HCT116 (cell line): Measurements from ENCODE around the gene RAB3C. TPM values are rescaled to one million over a fixed set of nuclear protein-coding genes. Genes with fewer than 3 reads are reported as not detected.

Source experiments
- ATAC-seq: fragments of 200-7000 bp; cut with Tn5 transposase; 2 replicates; pipeline ENCODE4 v1.9.1; 2020; ENCODE audit warnings: mild to moderate bottlenecking, moderate library complexity
- BruUV-seq: library from RNA; stranded (reverse); fragments of 400-500 nt; replicated peaks from 2 replicates; lab custom pipeline; 2021; lab: Mats Ljungman, UMichigan
- CTCF ChIA-PET: fragments of 300-600 bp; sonication (Branson Sonifier 250); formaldehyde crosslinking; loops from one replicate; lab custom pipeline; 2021; ENCODE audit warnings: antibody characterized with exemption; lab: Charles Lee
- POLR2A ChIA-PET: fragments of 300-600, 350-600 bp; sonication (Branson Sonifier 250); formaldehyde crosslinking; loops from one replicate; lab custom pipeline; 2021; ENCODE audit warnings: antibody characterized with exemption; lab: Charles Lee
- RAD21 ChIA-PET, 2 experiments: fragments of 300-600 bp; sonication (Branson Sonifier 250); formaldehyde crosslinking; loops; one replicate each; lab custom pipeline; 2023; ENCODE audit warnings: low total read pairs in 2 of 2; ENCODE audit not compliant: uncharacterized antibody in 2 of 2, unreplicated experiment in 2 of 2, low non-redundant PET in 1 of 2; lab: Charles Lee
- DNase-seq: peaks from one replicate; pipeline ENCODE4 v3.0.0-alpha.2; 2010; ENCODE audit warnings: low read depth, low spot score
- H2AFZ ChIP-seq: fragments of 200-600 bp; shearing (Covaris generic), sonication (generic); 2 replicates; pipeline ENCODE4 v1.6.1; 2017; ENCODE audit warnings: low read depth, mixed run types, mixed read lengths, antibody characterized with exemption, low read length; ENCODE audit not compliant: poor library complexity, severe bottlenecking
- H3K27ac ChIP-seq: 2 replicates; pipeline ENCODE4 v1.5.1; 2012; ENCODE audit warnings: low read depth, low read length
- H3K27me3 ChIP-seq: fragments of 200-600 bp; sonication (generic); 2 replicates; pipeline ENCODE4 v1.6.1; 2016; ENCODE audit warnings: mixed run types, low read length, mixed read lengths; ENCODE audit not compliant: insufficient read depth
- H3K36me3 ChIP-seq, 2 experiments: fragments of 200-500 bp in 1 of 2; fragments of 200-600 bp in 1 of 2; sonication (Bioruptor generic) in 1 of 2; sonication (generic) in 1 of 2; 2 replicates each; pipeline versions ENCODE4 v1.5.1 to v1.6.1; 2014 to 2016; ENCODE audit warnings: low read length in 2 of 2, inconsistent platforms in 1 of 2, mixed read lengths in 1 of 2, mixed run types in 1 of 2; ENCODE audit not compliant: insufficient read depth in 2 of 2, control insufficient read depth in 1 of 2
- H3K4me1 ChIP-seq, 2 experiments: fragments of 200-600 bp in 1 of 2; sonication (generic) in 1 of 2; 2 replicates each; pipeline versions ENCODE4 v1.5.1 to v1.6.1; 2012 to 2017; ENCODE audit warnings: low read length in 2 of 2, inconsistent platforms in 1 of 2, mild to moderate bottlenecking in 1 of 2, mixed read lengths in 1 of 2, mixed run types in 1 of 2, moderate library complexity in 1 of 2; ENCODE audit not compliant: insufficient read depth in 2 of 2, control insufficient read depth in 1 of 2
- H3K4me2 ChIP-seq: fragments of 200-600 bp; sonication (generic); 2 replicates; pipeline ENCODE4 v1.6.1; 2017; ENCODE audit warnings: mixed run types, low read length, mixed read lengths
- H3K4me3 ChIP-seq, 2 experiments: fragments of 200-600 bp in 1 of 2; sonication (generic) in 1 of 2; replicated peaks in 1 of 2; 2 replicates each; pipeline ENCODE4 v1.5.1; 2011 to 2016; ENCODE audit warnings: low read length in 2 of 2, control low read depth in 1 of 2, low read depth in 1 of 2, mild to moderate bottlenecking in 1 of 2, mixed read lengths in 1 of 2, mixed run types in 1 of 2
- H3K79me2 ChIP-seq: fragments of 200-600 bp; sonication (generic); 2 replicates; pipeline ENCODE4 v1.6.1; 2017; ENCODE audit warnings: mild to moderate bottlenecking, mixed run types, low read length, moderate library complexity, mixed read lengths; ENCODE audit not compliant: insufficient read depth
- H3K9ac ChIP-seq: fragments of 200-600 bp; sonication (generic); 2 replicates; pipeline ENCODE4 v1.6.1; 2016; ENCODE audit warnings: low read length, mixed read lengths
- H3K9me2 ChIP-seq: fragments of 200-600 bp; sonication (generic), shearing (Covaris generic); 2 replicates; pipeline ENCODE4 v1.6.1; 2017; ENCODE audit warnings: mixed run types, mild to moderate bottlenecking, moderate library complexity; ENCODE audit not compliant: insufficient read depth
- H3K9me3 ChIP-seq, 2 experiments: fragments of 200-500 bp in 1 of 2; fragments of 200-600 bp in 1 of 2; sonication (Bioruptor generic) in 1 of 2; sonication (generic) in 1 of 2; 2 replicates each; pipeline ENCODE4 v1.6.1; 2014 to 2017; ENCODE audit warnings: low read length in 2 of 2, mixed read lengths in 2 of 2, inconsistent platforms in 1 of 2, low read depth in 1 of 2, mild to moderate bottlenecking in 1 of 2, mixed run types in 1 of 2, moderate library complexity in 1 of 2; ENCODE audit not compliant: control insufficient read depth in 1 of 2, insufficient read depth in 1 of 2
- H4K20me1 ChIP-seq: fragments of 200-600 bp; sonication (generic), shearing (Covaris generic); 2 replicates; pipeline ENCODE4 v1.6.1; 2017; ENCODE audit warnings: mixed run types, mild to moderate bottlenecking, moderate library complexity; ENCODE audit not compliant: insufficient read depth
- CEBPB ChIP-seq: IDR thresholded peaks from 2 replicates; pipeline ENCODE4 v1.6.1; 2012; ENCODE audit warnings: low read depth
- ELF1 ChIP-seq: IDR thresholded peaks from 2 replicates; pipeline ENCODE4 v1.6.1; 2012; ENCODE audit warnings: low read depth, borderline replicate concordance
- POLR2A ChIP-seq: IDR thresholded peaks from 2 replicates; pipeline ENCODE4 v1.7.0; 2011; ENCODE audit warnings: borderline replicate concordance; ENCODE audit not compliant: insufficient read depth, insufficient read length; ENCODE audit errors: extremely low read depth
- TCF7L2 ChIP-seq: IDR thresholded peaks from 2 replicates; pipeline ENCODE4 v1.7.0; 2011; ENCODE audit warnings: borderline replicate concordance, inconsistent platforms; ENCODE audit not compliant: insufficient read depth, insufficient read length; ENCODE audit errors: extremely low read depth
- YY1 ChIP-seq: IDR thresholded peaks from 2 replicates; pipeline ENCODE4 v1.6.1; 2011; ENCODE audit warnings: low read length, low read depth, moderate library complexity, mild to moderate bottlenecking; ENCODE audit not compliant: insufficient replicate concordance; ENCODE audit errors: extremely low read depth
- ZFX ChIP-seq: fragments of 450-650 bp; IDR thresholded peaks from 2 replicates; pipeline ENCODE4 v1.6.1; 2017
- intact Hi-C: fragments of 100-400 bp; cut with micrococcal nuclease; formaldehyde crosslinking; loops from 2 replicates; pipeline ENCODE4 v1.10.0; 2022
- total RNA-seq: library from RNA; stranded (reverse); gene quantifications from one replicate; pipeline ENCODE4 v1.2.1, GENCODE V29; 2021; ENCODE audit not compliant: unreplicated experiment
- TF ChIP-seq, protein P1 (sequence below): IDR thresholded peaks from 2 replicates; pipeline ENCODE4 v1.6.1; 2012

Gene RAB3C
- total RNA-seq, 1 experiment from 2014 or later, result not detected

DNA sequence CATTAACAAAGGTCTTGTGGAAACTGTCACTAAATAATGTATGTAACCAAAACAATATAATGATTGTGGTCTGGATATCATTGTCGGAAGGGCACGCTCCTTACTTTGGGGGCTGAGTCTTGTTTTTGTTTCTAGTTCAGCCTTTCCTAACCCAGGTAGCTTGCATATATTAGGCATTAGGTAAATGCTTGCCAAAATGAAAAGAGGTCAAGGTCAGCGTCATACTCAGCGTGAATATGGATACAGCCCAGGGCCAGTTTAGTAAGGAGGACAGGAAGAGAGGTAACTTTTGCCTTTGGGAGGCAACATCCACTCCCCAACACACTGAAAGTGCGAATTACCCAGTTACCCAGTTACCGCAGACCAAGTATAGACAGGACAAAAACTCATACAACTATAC lies 171.4 kb downstream of the RAB3C start:
- no peaks in the 10 kb centered on the region for H3K79me2 ChIP-seq
- DNase-seq (no peak), ATAC-seq (no peak)
- POLR2A ChIA-PET, result no interaction called here
- TF ChIP-seq ELF1, result no peak
- no peak for TF ChIP-seq ZFX
- TF ChIP-seq TCF7L2, result no peak
- no peak for TF ChIP-seq CEBPB
- TF ChIP-seq, protein P1, sequence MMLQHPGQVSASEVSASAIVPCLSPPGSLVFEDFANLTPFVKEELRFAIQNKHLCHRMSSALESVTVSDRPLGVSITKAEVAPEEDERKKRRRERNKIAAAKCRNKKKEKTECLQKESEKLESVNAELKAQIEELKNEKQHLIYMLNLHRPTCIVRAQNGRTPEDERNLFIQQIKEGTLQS, result no peak
- TF ChIP-seq POLR2A, result no peak
- H3K9me3 ChIP-seq, result no peaks in the 10 kb centered on the region
- peaks cover 0 to 5% of the 10 kb centered on the region in 2 experiments; a peak in 2 of 4 replicates for H3K4me1 ChIP-seq
- no peak overlapping the region for H2AFZ ChIP-seq
- no peak overlapping the region for H3K4me3 ChIP-seq
- H3K9me2 ChIP-seq, result no peaks in the 10 kb centered on the region
- H4K20me1 ChIP-seq, result no peaks in the 10 kb centered on the region
- RAD21 ChIA-PET, result no interaction called here
- BruUV-seq, result no TSS peak
- H3K9ac ChIP-seq, result no peak overlapping the region
- intact Hi-C loops, result no loop called here
- no peak overlapping the region for H3K4me2 ChIP-seq
- H3K27me3 ChIP-seq, result peaks cover 18% of the 10 kb centered on the region
- no peaks in the 10 kb centered on the region; a peak in 1 of 4 replicates for H3K36me3 ChIP-seq
- CTCF ChIA-PET, result no interaction called here
- H3K27ac ChIP-seq, result no peak overlapping the region

DNA sequence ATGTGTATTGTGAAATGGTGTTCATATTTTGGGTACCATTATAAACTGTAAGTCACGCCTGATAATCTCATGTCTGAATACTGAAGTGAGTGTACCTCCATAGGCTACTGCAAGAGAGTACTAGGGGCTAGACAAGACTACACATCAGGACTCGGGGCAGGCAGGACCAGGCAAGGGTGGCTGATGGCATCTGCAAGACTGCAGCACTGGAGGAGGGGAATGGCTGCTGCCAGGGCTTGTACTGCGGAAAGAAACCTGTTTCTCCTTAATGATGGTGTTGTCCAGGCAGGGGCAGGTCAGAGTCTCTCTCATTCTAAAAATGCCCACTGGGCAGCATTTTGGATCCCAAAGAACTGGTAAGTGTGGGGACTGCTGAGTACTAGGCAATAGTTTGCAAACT lies 172.5 kb downstream of the RAB3C start:
- RAD21 ChIA-PET, result no interaction called here
- Histone ChIP-seq H3K9me3 (no peaks in the 10 kb centered on the region), H3K36me3 (no peaks in the 10 kb centered on the region), H3K4me3 (no peak overlapping the region), H3K27ac (no peak overlapping the region), H3K4me2 (no peak overlapping the region), H4K20me1 (no peaks in the 10 kb centered on the region), H3K4me1 (peaks cover 0 to 5% of the 10 kb centered on the region in 2 experiments; a peak in 2 of 4 replicates), H3K79me2 (no peaks in the 10 kb centered on the region), H3K27me3 (peaks cover 18% of the 10 kb centered on the region), H3K9ac (no peak overlapping the region), H2AFZ (no peak overlapping the region), H3K9me2 (no peaks in the 10 kb centered on the region)
- intact Hi-C loops, result no loop called here
- POLR2A ChIA-PET, result no interaction called here
- DNase-seq (no peak), ATAC-seq (no peak)
- TF ChIP-seq ZFX, result no peak
- TF ChIP-seq YY1, result no peak
- BruUV-seq, result no TSS peak
- CTCF ChIA-PET, result no interaction called here
